WTC11 (cell line): ENCODE measurements around the gene GPALPP1. TPM values are rescaled to one million over a fixed set of nuclear protein-coding genes. Genes with fewer than 3 reads are reported as not detected.

ENCODE experiments used
- ATAC-seq: fragments of 200-7000 bp; cut with Tn5 transposase; 2 replicates; pipeline ENCODE4 v1.10.0; 2021; ENCODE audit warnings: mild to moderate bottlenecking, moderate library complexity
- CTCF ChIA-PET: fragments of 300-600 bp; sonication (Branson Sonifier 250); formaldehyde crosslinking; loops from one replicate; lab custom pipeline; 2021; ENCODE audit warnings: antibody characterized with exemption; lab: Charles Lee
- POLR2A ChIA-PET: fragments of 350-600 bp; sonication (Branson Sonifier 250); formaldehyde crosslinking; loops from one replicate; lab custom pipeline; 2021; ENCODE audit warnings: antibody characterized with exemption; lab: Charles Lee
- DNase-seq: peaks from one replicate; pipeline ENCODE4 v3.0.0; 2021; ENCODE audit warnings: low spot score
- H3K27ac Mint-ChIP-seq: 2 replicates; pipeline ENCODE4 v1.8.0; 2021; ENCODE audit warnings: mixed read lengths
- H3K27me3 Mint-ChIP-seq: 2 replicates; pipeline ENCODE4 v1.8.0; 2021; ENCODE audit warnings: low read depth, mild to moderate bottlenecking, moderate library complexity, mixed read lengths
- H3K36me3 Mint-ChIP-seq: 2 replicates; pipeline ENCODE4 v1.8.0; 2021; ENCODE audit warnings: mixed read lengths
- H3K4me1 Mint-ChIP-seq: 2 replicates; pipeline ENCODE4 v1.8.0; 2022; ENCODE audit warnings: mixed read lengths
- H3K4me3 Mint-ChIP-seq: 2 replicates; pipeline ENCODE4 v1.8.0; 2021; ENCODE audit warnings: mild to moderate bottlenecking, moderate library complexity, mixed read lengths
- H3K9me3 Mint-ChIP-seq: 2 replicates; pipeline ENCODE4 v1.8.0; 2021; ENCODE audit warnings: mixed read lengths
- ATF6 ChIP-seq: sonication (generic); formaldehyde crosslinking; IDR thresholded peaks from 2 replicates; pipeline ENCODE4 v1.8.1; 2023; ENCODE audit warnings: mild to moderate bottlenecking, missing genetic modification reagents
- E2F1 ChIP-seq: sonication (generic); formaldehyde crosslinking; IDR thresholded peaks from 2 replicates; pipeline ENCODE4 v1.8.0; 2022; ENCODE audit warnings: mild to moderate bottlenecking, missing genetic modification reagents
- ERG ChIP-seq: fragments of 250-450 bp; sonication (Bioruptor Pico); IDR thresholded peaks from 2 replicates; pipeline ENCODE4 v1.8.0; 2021; ENCODE audit warnings: mild to moderate bottlenecking
- ESRRA ChIP-seq: sonication (generic); formaldehyde crosslinking; IDR thresholded peaks from 2 replicates; pipeline ENCODE4 v1.8.1; 2022; ENCODE audit warnings: mild to moderate bottlenecking, missing genetic modification reagents, borderline replicate concordance
- JUN ChIP-seq: sonication (generic); formaldehyde crosslinking; IDR thresholded peaks from 2 replicates; pipeline ENCODE4 v1.8.0; 2023; ENCODE audit warnings: mild to moderate bottlenecking, missing genetic modification reagents
- NFYB ChIP-seq: sonication (generic); formaldehyde crosslinking; conservative IDR thresholded peaks from 2 replicates; pipeline ENCODE4 v1.8.0; 2022; ENCODE audit warnings: low read depth, missing genetic modification reagents
- PRDM15 ChIP-seq: sonication (generic); formaldehyde crosslinking; IDR thresholded peaks from 2 replicates; pipeline ENCODE4 v1.8.0; 2022; ENCODE audit warnings: missing genetic modification reagents
- SP1 ChIP-seq: sonication (generic); formaldehyde crosslinking; conservative IDR thresholded peaks from 2 replicates; pipeline ENCODE4 v1.8.1; 2022; ENCODE audit warnings: missing genetic modification reagents
- TEAD1 ChIP-seq: sonication (generic); formaldehyde crosslinking; IDR thresholded peaks from 2 replicates; pipeline ENCODE4 v1.8.0; 2022; ENCODE audit warnings: mild to moderate bottlenecking, missing genetic modification reagents
- TEAD4 ChIP-seq: sonication (generic); formaldehyde crosslinking; IDR thresholded peaks from 2 replicates; pipeline ENCODE4 v1.8.0; 2022; ENCODE audit warnings: mild to moderate bottlenecking, missing genetic modification reagents
- USF2 ChIP-seq: sonication (generic); formaldehyde crosslinking; IDR thresholded peaks from 2 replicates; pipeline ENCODE4 v1.8.1; 2023; ENCODE audit warnings: mild to moderate bottlenecking, missing genetic modification reagents, moderate library complexity
- ZNF317 ChIP-seq: sonication (generic); formaldehyde crosslinking; IDR thresholded peaks from 2 replicates; pipeline ENCODE4 v1.8.1; 2023; ENCODE audit warnings: low read depth, mild to moderate bottlenecking, moderate library complexity, missing genetic modification reagents, borderline replicate concordance
- ZNF396 ChIP-seq: fragments of 250-450 bp; sonication (Bioruptor Pico); IDR thresholded peaks from 2 replicates; pipeline ENCODE4 v1.8.0; 2021; ENCODE audit warnings: mild to moderate bottlenecking, moderate library complexity, borderline replicate concordance
- total RNA-seq: library from RNA; stranded (reverse); gene quantifications from 3 replicates; pipeline ENCODE4 v1.2.3, GENCODE V29; 2021
- TF ChIP-seq, protein P1 (sequence below): sonication (generic); formaldehyde crosslinking; conservative IDR thresholded peaks from 2 replicates; pipeline ENCODE4 v1.8.1; 2022; ENCODE audit warnings: mild to moderate bottlenecking, missing genetic modification reagents
- TF ChIP-seq, protein P2 (sequence below): sonication (generic); formaldehyde crosslinking; IDR thresholded peaks from 2 replicates; pipeline ENCODE4 v1.8.0; 2023; ENCODE audit warnings: mild to moderate bottlenecking, missing genetic modification reagents
- TF ChIP-seq, protein P3 (sequence below): sonication (generic); formaldehyde crosslinking; IDR thresholded peaks from 2 replicates; pipeline ENCODE4 v1.8.0; 2022; ENCODE audit warnings: mild to moderate bottlenecking, missing genetic modification reagents
- TF ChIP-seq, protein P4 (sequence below): fragments of 250-450 bp; sonication (Bioruptor Pico); IDR thresholded peaks from 2 replicates; pipeline ENCODE4 v1.9.0; 2021; ENCODE audit warnings: mild to moderate bottlenecking, borderline replicate concordance

Gene GPALPP1
- total RNA-seq, 1 experiment from 2014 or later = 28.9 TPM

DNA sequence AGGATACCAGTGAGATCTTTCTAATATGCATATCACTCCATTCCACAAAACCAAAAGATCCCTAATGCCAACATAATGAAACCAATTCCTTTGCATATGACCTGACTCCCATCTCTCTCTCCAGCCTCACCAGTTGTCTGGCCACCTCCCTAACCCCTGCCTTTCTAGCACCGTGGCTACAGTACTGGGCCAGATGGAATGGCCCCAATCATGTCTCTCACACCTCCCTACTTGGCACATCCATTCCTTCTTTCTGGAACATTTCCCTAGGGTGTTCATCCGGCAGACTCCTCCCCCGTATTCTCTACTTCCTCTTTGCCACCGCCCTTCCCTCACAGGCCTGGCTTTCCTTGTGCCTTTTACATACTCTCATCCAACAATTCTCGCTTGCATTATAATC is 62.0 kb downstream of the GPALPP1 start:
- H3K27me3 Mint-ChIP-seq = no peaks in the 10 kb centered on the region; the same call in 1 of the 2 replicates
- TF ChIP-seq, protein P1, sequence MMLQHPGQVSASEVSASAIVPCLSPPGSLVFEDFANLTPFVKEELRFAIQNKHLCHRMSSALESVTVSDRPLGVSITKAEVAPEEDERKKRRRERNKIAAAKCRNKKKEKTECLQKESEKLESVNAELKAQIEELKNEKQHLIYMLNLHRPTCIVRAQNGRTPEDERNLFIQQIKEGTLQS (CRISPR knock-in tag) = no peak
- no peak for TF ChIP-seq PRDM15 (CRISPR knock-in tag)
- TF ChIP-seq, protein P2, sequence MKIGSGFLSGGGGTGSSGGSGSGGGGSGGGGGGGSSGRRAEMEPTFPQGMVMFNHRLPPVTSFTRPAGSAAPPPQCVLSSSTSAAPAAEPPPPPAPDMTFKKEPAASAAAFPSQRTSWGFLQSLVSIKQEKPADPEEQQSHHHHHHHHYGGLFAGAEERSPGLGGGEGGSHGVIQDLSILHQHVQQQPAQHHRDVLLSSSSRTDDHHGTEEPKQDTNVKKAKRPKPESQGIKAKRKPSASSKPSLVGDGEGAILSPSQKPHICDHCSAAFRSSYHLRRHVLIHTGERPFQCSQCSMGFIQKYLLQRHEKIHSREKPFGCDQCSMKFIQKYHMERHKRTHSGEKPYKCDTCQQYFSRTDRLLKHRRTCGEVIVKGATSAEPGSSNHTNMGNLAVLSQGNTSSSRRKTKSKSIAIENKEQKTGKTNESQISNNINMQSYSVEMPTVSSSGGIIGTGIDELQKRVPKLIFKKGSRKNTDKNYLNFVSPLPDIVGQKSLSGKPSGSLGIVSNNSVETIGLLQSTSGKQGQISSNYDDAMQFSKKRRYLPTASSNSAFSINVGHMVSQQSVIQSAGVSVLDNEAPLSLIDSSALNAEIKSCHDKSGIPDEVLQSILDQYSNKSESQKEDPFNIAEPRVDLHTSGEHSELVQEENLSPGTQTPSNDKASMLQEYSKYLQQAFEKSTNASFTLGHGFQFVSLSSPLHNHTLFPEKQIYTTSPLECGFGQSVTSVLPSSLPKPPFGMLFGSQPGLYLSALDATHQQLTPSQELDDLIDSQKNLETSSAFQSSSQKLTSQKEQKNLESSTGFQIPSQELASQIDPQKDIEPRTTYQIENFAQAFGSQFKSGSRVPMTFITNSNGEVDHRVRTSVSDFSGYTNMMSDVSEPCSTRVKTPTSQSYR (CRISPR knock-in tag) = no peak
- TF ChIP-seq ZNF317 (CRISPR knock-in tag) = no peak
- no peak for TF ChIP-seq USF2 (CRISPR knock-in tag)
- no peak for TF ChIP-seq ZNF396 (CRISPR knock-in tag)
- no peak for TF ChIP-seq JUN
- TF ChIP-seq, protein P3, sequence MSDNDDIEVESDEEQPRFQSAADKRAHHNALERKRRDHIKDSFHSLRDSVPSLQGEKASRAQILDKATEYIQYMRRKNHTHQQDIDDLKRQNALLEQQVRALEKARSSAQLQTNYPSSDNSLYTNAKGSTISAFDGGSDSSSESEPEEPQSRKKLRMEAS = no peak
- no peak for TF ChIP-seq SP1 (CRISPR knock-in tag)
- no peak for TF ChIP-seq TEAD4 (CRISPR knock-in tag)
- TF ChIP-seq, protein P4, sequence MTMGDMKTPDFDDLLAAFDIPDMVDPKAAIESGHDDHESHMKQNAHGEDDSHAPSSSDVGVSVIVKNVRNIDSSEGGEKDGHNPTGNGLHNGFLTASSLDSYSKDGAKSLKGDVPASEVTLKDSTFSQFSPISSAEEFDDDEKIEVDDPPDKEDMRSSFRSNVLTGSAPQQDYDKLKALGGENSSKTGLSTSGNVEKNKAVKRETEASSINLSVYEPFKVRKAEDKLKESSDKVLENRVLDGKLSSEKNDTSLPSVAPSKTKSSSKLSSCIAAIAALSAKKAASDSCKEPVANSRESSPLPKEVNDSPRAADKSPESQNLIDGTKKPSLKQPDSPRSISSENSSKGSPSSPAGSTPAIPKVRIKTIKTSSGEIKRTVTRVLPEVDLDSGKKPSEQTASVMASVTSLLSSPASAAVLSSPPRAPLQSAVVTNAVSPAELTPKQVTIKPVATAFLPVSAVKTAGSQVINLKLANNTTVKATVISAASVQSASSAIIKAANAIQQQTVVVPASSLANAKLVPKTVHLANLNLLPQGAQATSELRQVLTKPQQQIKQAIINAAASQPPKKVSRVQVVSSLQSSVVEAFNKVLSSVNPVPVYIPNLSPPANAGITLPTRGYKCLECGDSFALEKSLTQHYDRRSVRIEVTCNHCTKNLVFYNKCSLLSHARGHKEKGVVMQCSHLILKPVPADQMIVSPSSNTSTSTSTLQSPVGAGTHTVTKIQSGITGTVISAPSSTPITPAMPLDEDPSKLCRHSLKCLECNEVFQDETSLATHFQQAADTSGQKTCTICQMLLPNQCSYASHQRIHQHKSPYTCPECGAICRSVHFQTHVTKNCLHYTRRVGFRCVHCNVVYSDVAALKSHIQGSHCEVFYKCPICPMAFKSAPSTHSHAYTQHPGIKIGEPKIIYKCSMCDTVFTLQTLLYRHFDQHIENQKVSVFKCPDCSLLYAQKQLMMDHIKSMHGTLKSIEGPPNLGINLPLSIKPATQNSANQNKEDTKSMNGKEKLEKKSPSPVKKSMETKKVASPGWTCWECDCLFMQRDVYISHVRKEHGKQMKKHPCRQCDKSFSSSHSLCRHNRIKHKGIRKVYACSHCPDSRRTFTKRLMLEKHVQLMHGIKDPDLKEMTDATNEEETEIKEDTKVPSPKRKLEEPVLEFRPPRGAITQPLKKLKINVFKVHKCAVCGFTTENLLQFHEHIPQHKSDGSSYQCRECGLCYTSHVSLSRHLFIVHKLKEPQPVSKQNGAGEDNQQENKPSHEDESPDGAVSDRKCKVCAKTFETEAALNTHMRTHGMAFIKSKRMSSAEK = no peak
- no peak for TF ChIP-seq ATF6
- TF ChIP-seq E2F1 = no peak
- no peak for TF ChIP-seq ERG (CRISPR knock-in tag)
- TF ChIP-seq NFYB (CRISPR knock-in tag) = no peak
- TF ChIP-seq ESRRA (CRISPR knock-in tag) = no peak
- no peak for TF ChIP-seq TEAD1 (CRISPR knock-in tag)

More for the DNA sequence above, 62.0 kb downstream of the GPALPP1 start:
- ChIA-PET CTCF (no interaction called here), POLR2A (no interaction called here)
- Mint-ChIP-seq H3K36me3 (no peaks in the 10 kb centered on the region), H3K4me3 (no peak overlapping the region), H3K9me3 (no peaks in the 10 kb centered on the region), H3K27ac (no peak overlapping the region), H3K4me1 (peaks cover 16% of the 10 kb centered on the region)
- ATAC-seq = no peak
- no peak for DNase-seq
